Loucy (cell line): ENCODE measurements around the gene BACH2.
"Not testable (repeated sequence)": the region's sequence is repeated elsewhere in the genome, so short reads cannot be mapped to it uniquely, and the experiment has no call there.

Source experiments
- EZH2phosphoT487 ChIP-seq: fragments of 200-600 bp; IDR thresholded peaks from 2 replicates; pipeline ENCODE4 v1.6.1; 2018; ENCODE audit warnings: antibody characterized with exemption, mild to moderate bottlenecking, moderate library complexity, borderline replicate concordance
- TF ChIP-seq, protein P1 (sequence below): fragments of 200-600 bp; sonication (generic); conservative IDR thresholded peaks from 2 replicates; pipeline ENCODE4 v1.5.1; 2014; ENCODE audit warnings: mild to moderate bottlenecking, antibody characterized with exemption, low read length

- TF ChIP-seq, protein P1, sequence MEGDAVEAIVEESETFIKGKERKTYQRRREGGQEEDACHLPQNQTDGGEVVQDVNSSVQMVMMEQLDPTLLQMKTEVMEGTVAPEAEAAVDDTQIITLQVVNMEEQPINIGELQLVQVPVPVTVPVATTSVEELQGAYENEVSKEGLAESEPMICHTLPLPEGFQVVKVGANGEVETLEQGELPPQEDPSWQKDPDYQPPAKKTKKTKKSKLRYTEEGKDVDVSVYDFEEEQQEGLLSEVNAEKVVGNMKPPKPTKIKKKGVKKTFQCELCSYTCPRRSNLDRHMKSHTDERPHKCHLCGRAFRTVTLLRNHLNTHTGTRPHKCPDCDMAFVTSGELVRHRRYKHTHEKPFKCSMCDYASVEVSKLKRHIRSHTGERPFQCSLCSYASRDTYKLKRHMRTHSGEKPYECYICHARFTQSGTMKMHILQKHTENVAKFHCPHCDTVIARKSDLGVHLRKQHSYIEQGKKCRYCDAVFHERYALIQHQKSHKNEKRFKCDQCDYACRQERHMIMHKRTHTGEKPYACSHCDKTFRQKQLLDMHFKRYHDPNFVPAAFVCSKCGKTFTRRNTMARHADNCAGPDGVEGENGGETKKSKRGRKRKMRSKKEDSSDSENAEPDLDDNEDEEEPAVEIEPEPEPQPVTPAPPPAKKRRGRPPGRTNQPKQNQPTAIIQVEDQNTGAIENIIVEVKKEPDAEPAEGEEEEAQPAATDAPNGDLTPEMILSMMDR: not testable (repeated sequence)
- TF ChIP-seq EZH2phosphoT487: not testable (repeated sequence)
These were observed 130.3 kb downstream of the BACH2 start for GRCh38 chr6:90166155-90166924.
